ENCODE results near the gene BLVRA.
"Not testable (repeated sequence)": the region's sequence is repeated elsewhere in the genome, so short reads cannot be mapped to it uniquely, and the experiment has no call there.

BLVRA gene

GRCh38 chr7:43799605-43800004 is 41.1 kb downstream of the BLVRA start:
- in situ Hi-C loops (cut with MboI; ENCODE audit: low sequenced_read_pairs), result no loop called here

DNA sequence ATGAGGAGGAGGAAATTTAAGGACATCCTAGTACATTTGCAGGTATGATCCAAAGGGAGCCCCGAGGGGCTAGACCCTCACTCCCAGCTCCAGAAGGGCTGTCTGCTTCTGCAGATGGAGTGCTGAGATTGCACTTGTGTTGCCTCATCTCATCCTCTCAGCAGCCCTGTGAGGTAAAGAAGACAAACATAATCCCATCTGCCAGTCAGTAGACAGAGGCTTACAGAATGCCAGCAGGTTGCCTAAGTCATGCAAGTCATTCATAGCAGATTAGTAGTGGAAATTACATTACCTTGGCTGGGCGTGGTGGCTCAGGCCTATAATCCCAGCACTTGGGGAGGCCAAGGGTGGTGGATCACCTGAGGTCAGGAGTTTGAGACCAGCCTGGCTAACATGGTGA is 45.4 kb downstream of the BLVRA start:
- in situ Hi-C loops (cut with MboI; ENCODE audit: low sequenced_read_pairs), result no loop called here

- in situ Hi-C loops (cut with MboI; ENCODE audit: low sequenced_read_pairs), result no loop called here
Observed at GRCh38 chr7:43808410-43808809, 49.9 kb downstream of the BLVRA start.

GRCh38 chr7:43810195-43810941 is 51.9 kb downstream of the BLVRA start:
- in situ Hi-C loops (cut with MboI; ENCODE audit: low sequenced_read_pairs), result not testable (repeated sequence)

DNA sequence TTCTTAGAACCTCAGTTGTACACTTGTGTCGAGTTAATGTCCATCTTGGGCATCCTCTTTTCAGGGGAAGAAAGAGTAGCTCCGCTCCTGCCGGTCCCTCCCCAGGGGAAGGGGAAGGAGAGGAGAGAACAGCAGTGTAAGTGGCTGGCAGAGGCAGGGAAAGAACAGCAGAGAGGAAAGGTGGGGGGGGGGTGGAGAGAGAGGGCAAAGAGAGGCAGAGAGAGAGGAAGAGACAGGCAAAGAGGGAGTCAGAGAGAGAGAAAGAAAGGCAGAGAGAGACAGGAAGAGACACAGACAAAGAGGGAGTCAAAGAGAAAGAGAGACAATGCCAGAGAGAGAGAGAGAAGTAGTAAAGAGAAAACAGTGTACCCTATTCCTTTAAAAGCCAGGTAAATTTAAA is 56.9 kb downstream of the BLVRA start:
- in situ Hi-C loops (cut with MboI; ENCODE audit: low sequenced_read_pairs), result no loop called here

DNA sequence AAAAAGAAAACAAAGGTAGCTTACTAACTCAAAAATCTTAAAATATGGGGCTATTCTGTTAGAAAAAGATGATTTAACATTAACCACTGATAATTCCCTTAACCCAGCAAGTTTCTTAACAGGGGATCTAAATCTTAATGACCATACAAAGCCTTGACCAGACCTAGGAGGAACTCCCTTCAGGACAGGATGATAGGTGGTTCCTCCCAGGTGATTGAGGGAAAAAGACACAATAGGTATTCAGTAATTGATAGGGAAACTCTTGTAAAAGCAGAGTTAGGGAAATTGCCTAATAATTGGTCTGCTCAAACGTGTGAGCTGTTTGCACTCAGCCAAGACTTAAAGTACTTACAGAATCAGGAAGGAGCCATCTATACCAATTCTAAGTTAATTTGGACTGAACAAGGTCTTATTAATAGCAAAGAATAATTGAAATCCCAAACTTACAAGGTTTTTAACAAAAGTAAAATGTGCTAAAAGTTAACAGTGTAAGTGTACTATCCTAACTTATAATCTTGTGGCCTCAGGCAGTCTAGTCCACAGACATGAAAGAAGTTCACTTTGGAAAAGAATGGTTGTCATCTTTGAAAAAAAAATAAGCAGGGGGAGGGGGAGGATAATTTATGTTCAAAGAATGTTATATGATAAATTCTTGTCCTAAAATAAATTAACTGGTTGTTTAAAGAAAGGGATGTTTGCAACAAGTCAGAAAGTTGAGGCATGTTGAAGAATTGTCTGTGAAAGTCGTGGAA is 57.7 kb downstream of the BLVRA start:
- in situ Hi-C loops (cut with MboI; ENCODE audit: low sequenced_read_pairs), result not testable (repeated sequence)

GRCh38 chr7:43823425-43823824 is 64.9 kb downstream of the BLVRA start:
- in situ Hi-C loops (cut with MboI; ENCODE audit: low sequenced_read_pairs), result not testable (repeated sequence)

GRCh38 chr7:43823941-43824340 is 65.5 kb downstream of the BLVRA start:
- in situ Hi-C loops (cut with MboI; ENCODE audit: low sequenced_read_pairs), result no loop called here

DNA sequence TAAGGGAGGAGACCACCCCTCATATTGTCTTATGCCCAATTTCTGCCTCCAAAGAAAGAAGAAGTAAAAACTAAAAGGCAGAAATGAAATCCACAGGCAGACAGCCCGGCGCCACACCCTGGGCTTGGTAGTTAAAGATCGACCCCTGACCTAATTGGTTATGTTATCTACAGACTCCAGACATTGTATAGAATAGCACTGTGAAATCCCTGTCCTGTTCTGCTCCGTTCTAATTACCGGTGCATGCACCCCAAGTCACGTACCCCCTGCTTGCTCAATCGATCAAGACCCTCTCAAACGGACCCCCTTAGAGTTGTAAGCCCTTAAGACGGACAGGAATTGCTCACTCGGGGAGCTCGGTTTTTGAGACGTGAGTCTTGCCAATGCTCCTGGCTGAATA is 66.0 kb downstream of the BLVRA start:
- in situ Hi-C loops (cut with MboI; ENCODE audit: low sequenced_read_pairs), result not testable (repeated sequence)

- in situ Hi-C loops (cut with MboI; ENCODE audit: low sequenced_read_pairs), result loop anchor here (25.0 kb wide), 2 partner anchors 263 to 888 kb away; partner anchors contain the start of genes MRPL32 and PSMA2
Observed at GRCh38 chr7:43824963-43825362, 66.5 kb downstream of the BLVRA start.

DNA sequence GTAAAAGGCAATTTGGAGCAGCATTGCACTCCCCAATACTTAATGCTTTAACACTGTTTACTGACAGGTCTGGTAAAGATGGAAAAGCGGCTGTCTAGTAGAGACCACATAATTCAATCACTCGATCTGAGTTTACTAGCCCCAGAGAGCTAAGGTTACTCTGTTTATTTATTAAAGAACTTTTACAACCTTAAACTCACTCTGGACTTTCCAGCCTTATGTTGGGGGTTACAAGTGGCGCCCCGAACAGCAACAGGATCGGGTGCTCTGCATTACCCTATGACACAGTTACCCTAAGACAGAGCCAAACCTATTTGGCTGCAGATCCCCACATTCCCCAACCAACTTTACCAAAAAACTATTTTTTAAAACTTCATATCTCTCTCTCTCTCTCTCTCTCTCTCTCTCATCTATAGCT is 66.9 kb downstream of the BLVRA start:
- in situ Hi-C loops (cut with MboI; ENCODE audit: low sequenced_read_pairs), result loop anchor here (25.0 kb wide), 2 partner anchors 263 to 888 kb away; partner anchors contain the start of genes MRPL32 and PSMA2

DNA sequence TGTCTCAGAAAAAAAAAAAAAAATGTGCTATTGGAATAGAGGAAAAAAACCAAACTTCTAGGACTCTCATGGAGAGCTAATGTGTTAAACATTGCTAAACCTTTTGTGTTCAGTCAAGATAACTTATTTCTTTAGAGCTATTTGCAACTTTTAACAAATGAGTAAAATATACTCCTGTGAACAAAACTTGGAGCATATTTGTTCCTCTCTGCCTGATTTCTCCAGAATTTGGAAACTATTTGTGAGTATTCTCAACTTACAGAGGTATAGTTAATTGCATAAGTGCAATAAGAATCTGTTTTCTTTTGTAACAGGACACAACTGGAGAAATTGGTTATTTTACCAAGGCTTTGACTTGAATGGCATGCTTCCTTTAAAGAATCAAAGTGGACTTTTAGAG is 72.4 kb downstream of the BLVRA start:
- in situ Hi-C loops (cut with MboI; ENCODE audit: low sequenced_read_pairs), result loop anchor here (25.0 kb wide), 2 partner anchors 269 to 894 kb away; partner anchors contain the start of genes MRPL32 and PSMA2

- in situ Hi-C loops (cut with MboI; ENCODE audit: low sequenced_read_pairs), result loop anchor here (25.0 kb wide), 2 partner anchors 272 to 897 kb away; partner anchors contain the start of genes MRPL32 and PSMA2
Observed at GRCh38 chr7:43834463-43835251, 76.2 kb downstream of the BLVRA start.

GRCh38 chr7:43838201-43838658 is 79.8 kb downstream of the BLVRA start:
- in situ Hi-C loops (cut with MboI; ENCODE audit: low sequenced_read_pairs), result loop anchor here (25.0 kb wide), 2 partner anchors 276 to 901 kb away; partner anchors contain the start of genes MRPL32 and PSMA2

DNA sequence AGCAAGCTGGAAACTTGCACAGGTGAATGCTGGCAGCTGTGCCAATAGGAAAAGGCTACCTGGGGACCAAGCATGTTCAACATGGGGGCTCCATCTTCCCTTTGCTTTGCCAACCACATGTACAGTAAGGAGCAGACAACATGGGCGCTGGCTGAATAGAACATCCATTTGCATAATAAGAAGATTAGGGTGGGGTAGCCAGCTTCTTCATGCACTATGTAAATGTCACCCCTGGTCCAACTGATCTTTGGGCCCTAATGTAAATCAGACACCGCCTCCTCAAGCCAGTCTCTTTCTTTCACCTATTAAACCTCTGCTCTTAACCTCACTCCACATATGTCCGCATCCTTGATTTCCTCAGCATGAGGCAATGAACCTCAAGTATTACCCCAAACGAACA is 84.8 kb downstream of the BLVRA start:
- in situ Hi-C loops (cut with MboI; ENCODE audit: low sequenced_read_pairs), result loop anchor here (25.0 kb wide), 2 partner anchors 281 to 906 kb away; partner anchors contain the start of genes MRPL32 and PSMA2

GRCh38 chr7:43844257-43844656 is 85.8 kb downstream of the BLVRA start:
- in situ Hi-C loops (cut with MboI; ENCODE audit: low sequenced_read_pairs), result loop anchor here (25.0 kb wide), 2 partner anchors 282 to 907 kb away; partner anchors contain the start of genes MRPL32 and PSMA2

GRCh38 chr7:43844662-43845061 is 86.2 kb downstream of the BLVRA start:
- in situ Hi-C loops (cut with MboI; ENCODE audit: low sequenced_read_pairs), result loop anchor here (25.0 kb wide), 2 partner anchors 282 to 907 kb away; partner anchors contain the start of genes MRPL32 and PSMA2

DNA sequence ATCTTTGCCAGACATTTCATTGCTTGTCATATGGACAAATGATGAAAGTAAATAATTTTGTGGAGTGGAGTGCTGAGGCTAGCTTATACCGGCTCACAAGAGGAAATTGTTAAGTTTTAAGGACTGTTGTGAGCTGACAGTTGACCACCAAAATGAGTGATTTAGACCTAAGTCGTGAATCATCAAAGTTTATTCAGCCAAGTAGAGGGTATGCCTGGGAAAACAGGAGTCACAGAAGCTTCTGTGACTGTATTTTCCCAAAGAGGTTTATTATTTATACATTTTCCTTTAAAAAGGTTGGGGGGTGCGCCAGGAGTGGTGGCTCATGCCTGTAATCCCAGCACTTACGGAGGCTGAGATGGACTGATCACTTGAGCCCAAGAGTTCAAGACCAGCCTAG is 89.0 kb downstream of the BLVRA start:
- in situ Hi-C loops (cut with MboI; ENCODE audit: low sequenced_read_pairs), result loop anchor here (25.0 kb wide), 2 partner anchors 285 to 910 kb away; partner anchors contain the start of genes MRPL32 and PSMA2

- in situ Hi-C loops (cut with MboI; ENCODE audit: low sequenced_read_pairs), result loop anchor here (25.0 kb wide), 2 partner anchors 287 to 912 kb away; partner anchors contain the start of genes MRPL32 and PSMA2
Observed at GRCh38 chr7:43849047-43849446, 90.6 kb downstream of the BLVRA start.

GRCh38 chr7:43850348-43851116 is 92.1 kb downstream of the BLVRA start:
- in situ Hi-C loops (cut with MboI; ENCODE audit: low sequenced_read_pairs), result no loop called here

Data from HL-60/S4 (cell line).